Progenitor cell of endocrine pancreas (in vitro differentiated cells): ENCODE results near the gene COG2. TPM values are rescaled to one million over a fixed set of nuclear protein-coding genes. Genes with fewer than 3 reads are reported as not detected.

Experiments
- DNase-seq: peaks from one replicate; pipeline ENCODE4 v3.0.0; 2021; ENCODE audit warnings: low spot score; ENCODE audit not compliant: unreplicated experiment
- H3K27ac Mint-ChIP-seq: 2 replicates; pipeline ENCODE4 v1.8.0; 2021; ENCODE audit warnings: mild to moderate bottlenecking, moderate library complexity, mixed read lengths
- H3K27me3 Mint-ChIP-seq: 2 replicates; pipeline ENCODE4 v1.8.0; 2021; ENCODE audit warnings: mixed read lengths
- H3K36me3 Mint-ChIP-seq: 2 replicates; pipeline ENCODE4 v1.8.0; 2022; ENCODE audit warnings: mixed read lengths; ENCODE audit not compliant: insufficient read depth
- H3K4me1 Mint-ChIP-seq: 2 replicates; pipeline ENCODE4 v1.8.0; 2021; ENCODE audit warnings: low read depth, mixed read lengths
- H3K4me3 Mint-ChIP-seq: 2 replicates; pipeline ENCODE4 v1.8.0; 2021; ENCODE audit warnings: low read depth, mild to moderate bottlenecking, moderate library complexity, mixed read lengths
- H3K9me3 Mint-ChIP-seq: 2 replicates; pipeline ENCODE4 v1.8.0; 2021; ENCODE audit warnings: low read depth, mixed read lengths
- total RNA-seq: library from RNA; stranded (reverse); gene quantifications from 2 replicates; pipeline ENCODE4 v1.2.1, GENCODE V29; 2021
- TF ChIP-seq, protein P1 (sequence below): fragments of 200-600 bp; sonication (generic); IDR thresholded peaks from one replicate; pipeline ENCODE4 v1.5.0; 2021; ENCODE audit warnings: antibody characterized with exemption, mild to moderate bottlenecking; ENCODE audit not compliant: unreplicated experiment

The COG2 gene
- total RNA-seq, 1 donor from 2014 or later = 45.2 TPM

- H3K4me3 Mint-ChIP-seq = peak overlapping the region; percentile 97
- peaks cover 4% of the 10 kb centered on the region for H3K36me3 Mint-ChIP-seq
- TF ChIP-seq, protein P1, sequence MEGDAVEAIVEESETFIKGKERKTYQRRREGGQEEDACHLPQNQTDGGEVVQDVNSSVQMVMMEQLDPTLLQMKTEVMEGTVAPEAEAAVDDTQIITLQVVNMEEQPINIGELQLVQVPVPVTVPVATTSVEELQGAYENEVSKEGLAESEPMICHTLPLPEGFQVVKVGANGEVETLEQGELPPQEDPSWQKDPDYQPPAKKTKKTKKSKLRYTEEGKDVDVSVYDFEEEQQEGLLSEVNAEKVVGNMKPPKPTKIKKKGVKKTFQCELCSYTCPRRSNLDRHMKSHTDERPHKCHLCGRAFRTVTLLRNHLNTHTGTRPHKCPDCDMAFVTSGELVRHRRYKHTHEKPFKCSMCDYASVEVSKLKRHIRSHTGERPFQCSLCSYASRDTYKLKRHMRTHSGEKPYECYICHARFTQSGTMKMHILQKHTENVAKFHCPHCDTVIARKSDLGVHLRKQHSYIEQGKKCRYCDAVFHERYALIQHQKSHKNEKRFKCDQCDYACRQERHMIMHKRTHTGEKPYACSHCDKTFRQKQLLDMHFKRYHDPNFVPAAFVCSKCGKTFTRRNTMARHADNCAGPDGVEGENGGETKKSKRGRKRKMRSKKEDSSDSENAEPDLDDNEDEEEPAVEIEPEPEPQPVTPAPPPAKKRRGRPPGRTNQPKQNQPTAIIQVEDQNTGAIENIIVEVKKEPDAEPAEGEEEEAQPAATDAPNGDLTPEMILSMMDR = no peak
- peak overlapping the region; percentile 97 for H3K27ac Mint-ChIP-seq
- no peaks in the 10 kb centered on the region for H3K9me3 Mint-ChIP-seq
- peaks cover 45% of the 10 kb centered on the region for H3K4me1 Mint-ChIP-seq
- no peak for DNase-seq
- no peaks in the 10 kb centered on the region for H3K27me3 Mint-ChIP-seq
Observed at GRCh38 chr1:230641900-230642262, 400 bp upstream of the COG2 start.

DNA sequence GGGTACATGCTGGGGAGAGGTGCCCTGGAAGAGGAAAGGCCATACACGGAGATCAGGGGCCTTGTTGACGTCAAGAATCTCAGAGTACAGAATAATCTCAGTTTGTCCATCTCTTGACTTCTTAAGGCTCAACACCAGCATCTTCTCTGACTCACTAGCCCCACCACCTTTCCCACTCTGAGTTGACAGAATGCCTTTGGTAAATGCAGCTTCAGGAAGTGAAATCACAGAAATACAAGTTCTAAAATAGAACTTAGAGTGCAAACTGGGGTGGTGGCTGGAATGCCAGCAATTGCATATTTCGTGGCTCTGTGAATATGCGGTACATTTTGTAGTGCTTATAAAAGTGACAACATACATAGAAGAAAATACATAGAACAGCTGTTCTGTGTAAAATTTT lies 1.6 kb downstream of the COG2 start:
- Mint-ChIP-seq H3K27me3 (no peaks in the 10 kb centered on the region), H3K4me3 (peak overlapping the region; percentile 97), H3K9me3 (no peaks in the 10 kb centered on the region), H3K36me3 (peaks cover 2% of the 10 kb centered on the region), H3K4me1 (peaks cover 47% of the 10 kb centered on the region), H3K27ac (no peak overlapping the region)
- TF ChIP-seq, protein P1 = no peak
- no peak for DNase-seq

- peaks cover 14% of the 10 kb centered on the region for H3K36me3 Mint-ChIP-seq
- TF ChIP-seq, protein P1 = no peak
- no peak overlapping the region for H3K4me3 Mint-ChIP-seq
- no peak for DNase-seq
- peaks cover 12% of the 10 kb centered on the region for H3K9me3 Mint-ChIP-seq
- peaks cover 40% of the 10 kb centered on the region for H3K4me1 Mint-ChIP-seq
- peak overlapping the region; percentile 47 for H3K27ac Mint-ChIP-seq
- no peaks in the 10 kb centered on the region for H3K27me3 Mint-ChIP-seq
Observed at GRCh38 chr1:230646710-230647302, 4.5 kb downstream of the COG2 start.

DNA sequence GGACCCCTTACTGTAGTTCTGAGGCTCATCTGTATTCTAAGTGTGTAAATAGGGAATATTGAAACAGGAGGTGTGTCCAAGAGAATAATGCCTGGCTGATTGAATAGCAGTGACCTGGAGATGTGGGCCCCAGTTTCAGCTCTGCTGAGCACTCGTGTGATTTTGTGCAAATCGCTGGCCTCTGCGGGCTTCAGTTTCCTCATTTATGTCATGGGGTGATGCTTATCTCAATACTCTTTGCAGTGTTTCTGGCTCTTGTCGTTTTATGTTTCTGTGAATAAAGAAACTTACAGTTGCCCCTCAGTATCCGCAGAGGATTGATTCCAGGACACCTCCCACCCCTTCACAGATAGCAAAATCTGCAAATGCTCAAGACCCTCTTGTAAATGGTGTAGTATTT lies 5.0 kb downstream of the COG2 start:
- Mint-ChIP-seq H3K27me3 (no peaks in the 10 kb centered on the region), H3K4me1 (peaks cover 39% of the 10 kb centered on the region), H3K27ac (no peak overlapping the region), H3K4me3 (no peak overlapping the region), H3K9me3 (peaks cover 17% of the 10 kb centered on the region), H3K36me3 (peaks cover 18% of the 10 kb centered on the region)
- TF ChIP-seq, protein P1 = no peak
- no peak for DNase-seq

GRCh38 chr1:230648114-230648513 lies 5.8 kb downstream of the COG2 start:
- H3K9me3 Mint-ChIP-seq = peaks cover 20% of the 10 kb centered on the region
- no peak overlapping the region for H3K27ac Mint-ChIP-seq
- H3K4me3 Mint-ChIP-seq = no peak overlapping the region
- peaks cover 26% of the 10 kb centered on the region for H3K36me3 Mint-ChIP-seq
- no peaks in the 10 kb centered on the region for H3K27me3 Mint-ChIP-seq
- TF ChIP-seq, protein P1 = no peak
- no peak for DNase-seq
- H3K4me1 Mint-ChIP-seq = peaks cover 37% of the 10 kb centered on the region
